ENCODE measurements around the gene FSTL1.

The FSTL1 gene

DNA sequence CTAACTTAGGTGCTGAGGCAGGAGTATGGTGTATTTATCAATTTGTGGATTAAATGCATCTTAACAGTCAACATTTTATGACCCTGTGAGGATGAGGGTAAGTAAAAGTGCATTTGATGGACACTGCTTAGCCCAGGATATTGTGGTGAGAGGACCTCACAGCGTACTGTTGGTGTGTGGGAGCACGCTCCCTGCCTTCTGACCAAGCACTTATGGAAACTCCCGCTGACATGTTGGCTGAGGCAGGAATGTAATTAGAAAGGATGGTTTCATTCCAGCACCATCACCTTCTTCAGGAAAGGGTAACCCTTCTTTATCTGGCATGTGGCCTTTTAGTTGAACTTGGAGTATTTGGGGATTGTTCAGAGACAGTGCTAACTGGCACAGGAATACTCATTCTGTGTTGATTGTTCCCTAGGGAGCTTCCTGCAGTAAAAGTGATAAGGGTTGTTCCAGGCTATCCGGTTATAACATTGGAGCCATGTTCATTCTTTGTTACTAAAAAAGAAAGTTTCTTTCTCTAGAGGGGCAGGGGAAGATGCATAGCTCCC, 11.7 kb upstream of the FSTL1 start:
- DNase-seq = no peak

DNA sequence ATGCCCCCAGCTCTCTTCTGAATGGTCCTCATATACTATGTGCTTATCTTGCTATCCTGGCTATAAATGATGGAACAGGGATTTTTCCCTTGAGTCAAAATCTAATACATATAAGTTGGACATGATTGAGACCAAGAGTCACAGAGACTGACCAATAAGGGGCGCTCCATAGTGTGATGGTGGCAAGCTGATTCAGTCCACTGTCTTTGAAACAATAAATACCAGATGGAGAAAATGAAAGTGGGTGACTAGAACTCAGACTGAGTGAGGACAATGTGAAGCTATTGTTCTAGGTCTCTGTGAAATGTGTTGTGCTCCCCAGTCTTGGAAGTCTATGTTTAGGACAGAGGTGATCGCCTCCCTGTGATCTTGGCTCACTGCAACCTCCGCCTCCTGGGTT, 10.6 kb upstream of the FSTL1 start:
- no peak for DNase-seq

DNA sequence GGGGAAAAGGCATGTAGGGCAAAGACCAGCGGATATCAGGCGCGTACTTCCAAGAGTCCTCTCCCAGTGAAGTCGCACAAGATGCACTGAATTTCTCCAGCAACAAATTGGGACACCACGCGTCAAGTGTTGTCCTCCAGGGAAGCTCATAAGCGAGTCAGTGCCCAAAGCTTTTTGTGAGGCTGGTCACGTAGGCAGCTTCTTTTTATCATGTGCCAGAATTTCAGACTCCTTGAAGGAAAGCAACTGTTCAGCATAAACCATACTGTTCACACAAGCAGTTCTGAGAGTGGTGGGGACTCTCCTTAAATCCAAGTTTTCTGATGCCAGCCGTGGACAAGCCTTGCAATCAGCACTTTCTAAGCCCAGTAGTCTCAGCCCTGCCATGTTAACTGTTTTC, 10.1 kb upstream of the FSTL1 start:
- DNase-seq = no peak

- no peak for DNase-seq
Observed at GRCh38 chr3:120460181-120460790, 9.5 kb upstream of the FSTL1 start.

DNA sequence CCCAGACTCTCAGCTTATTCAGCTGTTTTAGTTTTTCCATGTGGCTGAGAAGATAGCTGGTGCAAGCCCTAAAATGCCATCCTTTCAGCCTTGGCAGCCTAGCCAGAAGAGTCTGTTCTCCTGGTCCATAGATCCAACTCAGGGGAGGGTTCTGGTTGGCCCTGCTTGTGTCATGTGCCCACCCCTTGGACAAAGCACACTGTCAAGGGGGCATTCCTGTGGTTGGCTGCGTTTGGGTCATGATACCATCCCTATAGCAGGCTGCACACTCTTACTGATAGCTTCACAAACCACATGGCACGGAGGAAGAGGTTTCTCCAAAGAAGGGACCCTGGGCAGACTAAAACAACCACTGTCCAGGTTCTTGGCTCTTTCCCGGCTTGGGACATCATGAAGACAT, 8.4 kb upstream of the FSTL1 start:
- DNase-seq = no peak

DNA sequence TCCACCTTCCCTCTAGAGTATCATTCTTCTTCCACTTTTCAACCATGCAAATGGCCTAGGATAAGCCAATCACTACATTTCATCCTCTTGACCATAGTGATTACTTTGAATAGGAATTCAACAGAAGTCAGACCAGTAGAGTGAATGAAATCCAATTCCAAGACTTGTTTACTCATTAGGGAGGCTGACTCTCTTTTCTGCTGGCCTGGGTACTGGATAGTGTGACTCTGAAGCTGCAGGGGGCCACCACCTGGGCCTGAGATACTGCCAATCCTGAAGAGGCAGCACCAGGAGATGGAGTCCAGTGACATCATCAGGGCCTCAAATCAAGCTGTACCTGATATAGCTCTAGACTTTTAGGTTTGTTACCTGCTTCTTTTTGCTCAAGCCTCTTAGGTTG, 7.0 kb upstream of the FSTL1 start:
- no peak for DNase-seq

- DNase-seq = no peak
Observed at GRCh38 chr3:120454076-120454689, 3.4 kb upstream of the FSTL1 start.

- no peak for DNase-seq
Observed at GRCh38 chr3:120452816-120453215, 2.0 kb upstream of the FSTL1 start.

DNA sequence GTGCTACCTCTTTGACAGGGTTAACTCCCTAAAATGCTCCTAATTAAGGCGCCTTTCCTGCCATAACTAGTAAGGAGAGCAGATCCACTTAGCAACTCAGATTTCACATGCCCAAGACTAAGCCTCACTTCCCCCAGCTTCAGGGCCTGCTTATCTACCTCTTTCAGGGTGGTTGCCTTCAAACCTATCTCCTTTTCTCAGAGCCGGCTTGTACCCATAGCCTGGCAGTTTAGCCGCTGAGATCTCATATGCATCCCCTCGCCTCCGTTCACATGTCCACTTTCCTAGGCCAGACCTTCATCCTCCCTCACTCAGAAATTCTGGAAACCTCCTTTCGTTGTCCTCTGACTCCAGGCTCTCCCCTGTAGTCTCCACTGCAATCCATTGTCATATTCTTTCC, 1.0 kb upstream of the FSTL1 start:
- no peak for DNase-seq

DNA sequence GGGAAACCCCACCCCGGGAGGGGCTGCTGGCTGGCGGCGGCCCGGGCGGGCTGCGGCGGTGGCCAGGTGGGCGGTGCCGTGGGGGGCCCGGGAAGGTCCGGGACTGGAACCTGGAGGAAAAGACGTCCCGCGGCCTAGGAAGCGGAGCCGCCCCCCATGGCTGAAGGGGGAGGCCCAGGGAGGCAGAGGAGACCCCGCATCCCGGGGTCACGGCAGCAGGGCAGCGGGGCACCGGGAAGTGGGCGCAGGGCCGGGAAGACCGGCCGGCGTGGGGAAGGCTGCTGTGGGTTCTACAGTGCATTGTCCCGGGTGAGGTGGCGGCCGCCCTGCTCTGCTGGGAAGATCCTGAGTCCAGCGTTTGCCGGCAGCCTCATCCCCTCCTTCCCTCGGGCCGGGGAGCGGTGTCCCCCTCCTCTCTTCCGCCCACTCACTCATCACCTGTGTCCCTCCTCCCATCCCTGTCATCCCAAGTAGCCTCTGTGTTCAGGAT, 525 bp upstream of the FSTL1 start:
- DNase-seq = no peak

DNA sequence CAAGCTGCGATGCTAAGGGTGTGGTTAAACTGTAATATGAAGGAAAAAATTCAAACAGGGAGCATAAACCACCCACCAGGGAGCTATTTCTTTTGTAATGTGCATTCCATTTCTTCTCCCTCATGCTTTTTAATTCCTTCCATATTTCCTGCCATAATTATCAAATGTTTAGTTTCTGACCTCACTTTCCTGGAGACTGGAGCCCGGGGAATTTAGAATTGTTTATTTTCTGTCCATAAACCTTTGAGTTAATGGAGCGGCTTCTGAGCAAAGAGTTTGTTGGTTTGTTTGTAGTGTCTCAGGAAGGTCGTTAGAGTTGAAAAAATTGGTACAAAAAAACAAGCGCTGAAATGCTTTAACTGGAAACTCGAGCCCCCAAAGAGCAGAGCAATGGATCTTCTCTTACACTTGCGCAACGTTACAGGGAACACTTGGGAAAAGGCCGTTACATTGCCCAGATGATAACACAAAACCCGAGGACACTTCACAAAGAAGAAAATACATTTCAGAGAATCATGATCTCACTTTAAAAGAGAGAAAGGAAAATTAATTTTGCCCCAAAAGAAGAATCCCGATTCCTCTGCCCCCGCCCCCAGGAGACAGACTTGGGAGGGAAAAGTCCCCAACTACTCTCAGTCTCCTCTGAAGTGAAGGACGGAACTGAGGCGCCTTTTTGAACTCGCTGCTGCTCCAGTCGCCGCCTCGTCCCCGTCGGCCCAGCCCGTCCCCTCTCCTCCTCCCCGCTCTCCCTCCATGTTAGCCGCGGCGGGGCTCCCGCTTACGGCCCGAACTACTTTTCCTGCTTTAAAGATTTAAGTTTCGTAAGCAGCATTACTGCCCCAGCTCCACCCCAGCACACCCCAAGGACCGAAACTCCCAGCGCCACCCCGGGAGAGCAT, 842 bp downstream of the FSTL1 start:
- no peak for DNase-seq

- DNase-seq = no peak
Observed at GRCh38 chr3:120449251-120449650, 1.5 kb downstream of the FSTL1 start.

DNA sequence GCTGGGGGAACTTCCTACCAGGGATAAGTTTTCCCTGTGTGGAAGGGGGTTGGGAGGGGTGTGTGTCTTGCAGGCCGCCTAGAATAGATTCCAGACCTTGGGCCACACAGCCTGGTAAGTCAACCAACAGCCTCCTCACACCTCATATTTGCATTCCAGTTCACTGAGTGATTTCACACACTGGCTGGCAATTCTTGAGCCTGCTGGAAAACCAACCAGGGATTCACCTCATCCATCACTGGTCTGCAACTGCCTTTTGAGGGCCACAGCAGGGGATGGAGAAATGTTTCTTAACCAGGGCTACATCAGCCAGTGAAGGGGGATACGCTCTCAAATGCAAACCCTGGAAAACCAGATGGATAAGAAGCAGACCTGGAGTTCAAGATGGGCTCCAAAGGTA, 2.0 kb downstream of the FSTL1 start:
- DNase-seq = no peak

GRCh38 chr3:120446891-120447668, 3.7 kb downstream of the FSTL1 start:
- no peak for DNase-seq

DNA sequence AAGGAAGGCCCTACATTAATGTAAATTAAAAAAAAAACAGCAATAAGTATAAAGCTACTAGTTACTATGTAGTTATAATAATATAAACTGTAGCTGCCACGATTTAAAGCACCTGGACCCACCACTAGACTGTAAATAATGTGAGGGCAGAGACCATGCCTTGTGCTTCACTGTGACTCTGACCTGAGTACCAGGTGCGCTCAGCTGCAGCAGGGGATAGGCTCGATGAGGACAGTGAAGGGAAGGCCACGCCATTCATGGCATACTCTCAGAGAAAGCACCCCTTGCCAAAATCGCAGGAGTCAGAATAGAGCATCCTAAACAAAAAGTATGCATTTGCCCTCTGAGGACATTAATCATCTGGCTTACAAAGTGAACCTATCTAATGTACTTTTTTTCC, 5.1 kb downstream of the FSTL1 start:
- DNase-seq = no peak

DNA sequence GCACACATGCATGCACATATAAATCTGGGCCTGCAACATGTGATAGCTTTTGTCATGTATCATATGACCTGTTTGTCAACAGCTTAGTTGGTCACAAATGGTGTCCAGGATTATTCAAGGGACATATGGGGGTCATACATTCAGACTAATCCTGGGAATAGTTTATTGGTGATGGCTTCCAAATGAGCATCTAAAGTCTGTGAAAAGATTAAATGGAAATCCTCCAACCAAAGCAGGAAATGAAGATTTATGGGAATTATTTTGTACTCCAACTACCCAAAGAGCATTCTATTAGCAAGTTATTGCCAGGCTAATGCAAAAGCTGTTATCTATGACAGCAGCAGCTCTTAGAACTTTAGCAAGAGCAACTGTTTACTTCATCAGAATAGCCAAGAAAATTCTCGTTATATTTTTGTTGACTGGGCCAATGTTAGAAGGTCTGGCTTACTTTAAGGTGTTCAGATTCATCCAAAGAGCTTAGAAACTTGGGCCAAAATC, 7.1 kb downstream of the FSTL1 start:
- DNase-seq = no peak

- DNase-seq = no peak
Observed at GRCh38 chr3:120442975-120443517, 7.7 kb downstream of the FSTL1 start.

DNA sequence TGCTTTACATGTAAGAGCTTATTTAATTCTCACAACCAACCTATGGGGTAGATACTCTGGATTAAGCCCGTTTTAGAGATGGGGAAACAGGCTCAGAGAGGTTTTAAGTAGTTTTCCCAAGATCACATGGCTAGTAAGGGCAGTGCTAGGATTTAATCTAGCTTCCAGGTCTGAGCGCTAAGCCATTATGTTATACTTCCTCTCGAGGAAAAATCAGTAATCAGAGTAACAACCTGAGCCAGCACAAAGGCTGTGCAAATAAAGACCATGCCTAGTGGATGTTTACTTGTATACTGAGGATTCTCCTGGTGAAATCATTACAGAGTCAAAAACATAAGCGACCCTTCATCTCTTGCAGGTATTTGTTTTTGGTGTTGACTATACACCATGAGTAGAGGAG, 9.0 kb downstream of the FSTL1 start:
- no peak for DNase-seq

DNA sequence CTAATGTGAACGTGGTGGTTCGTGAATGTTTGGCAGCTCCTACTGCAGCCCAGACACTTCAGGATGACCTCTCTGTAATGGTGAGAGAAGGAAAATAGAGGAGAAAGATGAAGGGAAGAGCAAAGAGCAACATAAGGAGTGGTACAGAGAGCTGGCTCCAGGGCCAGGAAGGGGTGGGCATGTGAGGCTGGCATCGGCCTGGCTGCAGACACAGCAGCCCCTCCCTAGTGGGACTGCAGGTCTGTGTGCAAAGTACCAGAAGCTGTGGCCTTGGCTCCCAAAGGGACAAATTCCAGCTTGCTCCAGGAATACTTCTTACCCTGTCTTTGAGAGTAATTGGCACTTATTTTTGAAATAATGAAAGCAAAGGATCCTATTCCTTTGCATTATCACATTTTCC, 10.0 kb downstream of the FSTL1 start:
- no peak for DNase-seq

DNA sequence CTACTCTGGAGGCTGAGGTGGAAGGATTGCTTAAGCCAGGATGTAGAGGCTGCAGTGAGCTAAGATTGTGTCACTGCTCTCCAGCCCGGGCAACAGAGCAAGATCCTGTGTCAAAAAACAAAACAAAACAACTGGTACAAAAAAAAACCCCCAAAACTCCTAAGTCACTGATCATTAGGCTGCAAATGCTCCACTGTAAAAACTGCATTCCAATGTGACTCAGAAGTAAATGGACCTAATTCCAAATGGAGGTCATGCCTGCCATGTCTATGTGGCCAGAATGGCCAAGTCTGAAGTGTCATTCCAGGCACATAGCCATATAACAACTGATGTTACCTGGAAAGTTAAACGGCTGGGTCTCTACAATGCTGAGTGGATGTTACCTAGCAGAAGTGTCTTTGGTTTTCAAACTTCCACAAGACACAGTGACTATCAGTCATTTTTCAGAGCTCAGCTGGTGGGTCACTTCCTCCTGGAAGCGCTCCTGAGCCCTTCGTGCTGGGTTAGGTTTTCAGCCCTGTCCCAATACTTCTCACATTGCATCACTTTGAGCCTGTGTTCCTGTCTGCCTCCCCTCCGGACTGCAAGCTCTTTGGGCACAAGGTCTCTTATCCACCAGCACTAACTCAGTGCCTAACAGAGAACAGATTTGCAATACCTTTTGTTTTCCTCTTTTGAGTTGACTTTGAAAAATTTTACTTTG, 10.6 kb downstream of the FSTL1 start:
- no peak for DNase-seq

GRCh38 chr3:120438665-120439370, 12.0 kb downstream of the FSTL1 start:
- DNase-seq = peak in 1 of 2 experiments; percentile 2

Measured in SHP77 (cell line).